GM23338 (cell line): ENCODE measurements around the gene NFATC2IP.

Experiments used
- EZH2 ChIP-seq: fragments of 200-600 bp; sonication (generic); IDR thresholded peaks from one replicate; pipeline ENCODE4 v1.8.0; 2017; ENCODE audit warnings: antibody characterized with exemption, mild to moderate bottlenecking, low read depth; ENCODE audit not compliant: unreplicated experiment
- EZH2phosphoT487 ChIP-seq: fragments of 200-600 bp; sonication (generic); IDR thresholded peaks from one replicate; pipeline ENCODE4 v1.8.1; 2018; ENCODE audit warnings: antibody characterized with exemption; ENCODE audit not compliant: unreplicated experiment
- JUNB ChIP-seq: IDR thresholded peaks from one replicate; pipeline ENCODE4 v1.6.1; 2016; ENCODE audit warnings: antibody characterized with exemption; ENCODE audit not compliant: unreplicated experiment
- NANOG ChIP-seq: IDR thresholded peaks from 2 replicates; pipeline ENCODE4 v1.6.1; 2016; ENCODE audit warnings: antibody characterized with exemption, borderline replicate concordance
- POLR2AphosphoS5 ChIP-seq: IDR thresholded peaks from 2 replicates; pipeline ENCODE4 v1.6.1; 2016; ENCODE audit warnings: antibody characterized with exemption, low read depth
- TF ChIP-seq, protein P1 (sequence below), 2 experiments: fragments of 200-600 bp in 1 of 2; sonication (generic) in 1 of 2; conservative IDR thresholded peaks; 2 replicates each; pipeline versions ENCODE4 v1.5.1 to v1.6.1; 2016 to 2017; ENCODE audit warnings: antibody characterized with exemption in 2 of 2, low read depth in 2 of 2, mild to moderate bottlenecking in 2 of 2, moderate library complexity in 1 of 2

DNA sequence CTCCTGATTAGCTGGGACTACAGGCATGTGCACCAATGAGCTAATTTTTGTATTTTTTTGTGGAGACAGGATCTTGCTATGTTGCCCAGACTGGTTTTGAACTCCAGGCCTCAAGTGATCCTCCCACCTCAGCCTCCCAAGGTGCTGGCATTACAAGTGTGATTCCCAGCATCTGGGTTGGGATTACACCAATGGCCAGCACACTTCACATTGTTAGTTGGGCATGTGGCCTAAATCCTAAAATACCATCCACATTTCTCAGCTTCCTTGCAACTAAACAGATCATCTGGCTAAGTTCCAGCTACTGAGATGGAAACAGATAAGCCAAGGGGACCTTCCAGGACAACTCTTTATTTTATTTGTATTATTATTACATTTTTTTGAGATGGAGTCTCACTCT, 35.6 kb upstream of the NFATC2IP start:
- TF ChIP-seq POLR2AphosphoS5, result no peak
- no peak for TF ChIP-seq JUNB
- no peak for TF ChIP-seq EZH2
- no peak for TF ChIP-seq NANOG
- TF ChIP-seq EZH2phosphoT487, result no peak
- TF ChIP-seq, protein P1, sequence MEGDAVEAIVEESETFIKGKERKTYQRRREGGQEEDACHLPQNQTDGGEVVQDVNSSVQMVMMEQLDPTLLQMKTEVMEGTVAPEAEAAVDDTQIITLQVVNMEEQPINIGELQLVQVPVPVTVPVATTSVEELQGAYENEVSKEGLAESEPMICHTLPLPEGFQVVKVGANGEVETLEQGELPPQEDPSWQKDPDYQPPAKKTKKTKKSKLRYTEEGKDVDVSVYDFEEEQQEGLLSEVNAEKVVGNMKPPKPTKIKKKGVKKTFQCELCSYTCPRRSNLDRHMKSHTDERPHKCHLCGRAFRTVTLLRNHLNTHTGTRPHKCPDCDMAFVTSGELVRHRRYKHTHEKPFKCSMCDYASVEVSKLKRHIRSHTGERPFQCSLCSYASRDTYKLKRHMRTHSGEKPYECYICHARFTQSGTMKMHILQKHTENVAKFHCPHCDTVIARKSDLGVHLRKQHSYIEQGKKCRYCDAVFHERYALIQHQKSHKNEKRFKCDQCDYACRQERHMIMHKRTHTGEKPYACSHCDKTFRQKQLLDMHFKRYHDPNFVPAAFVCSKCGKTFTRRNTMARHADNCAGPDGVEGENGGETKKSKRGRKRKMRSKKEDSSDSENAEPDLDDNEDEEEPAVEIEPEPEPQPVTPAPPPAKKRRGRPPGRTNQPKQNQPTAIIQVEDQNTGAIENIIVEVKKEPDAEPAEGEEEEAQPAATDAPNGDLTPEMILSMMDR (conservative IDR thresholded peaks at IDR 0.05; ENCODE audit: low read depth in 2 of 2), result no peak
